Measurements from ENCODE around the gene SHC3. TPM values are rescaled to one million over a fixed set of nuclear protein-coding genes. Genes with fewer than 3 reads are reported as not detected.
A peak's percentile ranks its signal among the peaks of the same experiment; 100 is the strongest.

Gene SHC3
- total and polyA plus RNA-seq, 2 of the 4 experiments (the other 2 are of a cell fraction) = 4.5 to 13.3 TPM

GRCh38 chr9:89144238-89144637 lies 34.4 kb downstream of the SHC3 start:
- no CpG with 5 or more reads among the region's 2 CpGs for WGBS, 2 experiments (ENCODE audit: extremely low coverage in 2 of 2, insufficient read length in 1 of 2)
- POLR2A ChIA-PET (ENCODE audit: unreplicated experiment) = no interaction called here
- peak overlapping the region; percentile 10; the same call in 1 of the 3 replicates for H2BK15ac ChIP-seq (ENCODE audit: low read depth, low read length)

More at GRCh38 chr9:89144238-89144637, 34.4 kb downstream of the SHC3 start:
- no peak overlapping the region for H4K8ac ChIP-seq (ENCODE audit: low read depth in 2 of 2, low read length in 2 of 2)
- ATAC-seq (ENCODE audit: low read depth) = no peak
- dilution Hi-C loops (cut with HindIII; ENCODE audit: low sequenced_read_pairs, unreplicated experiment) = no loop called here
- H2AK9ac ChIP-seq (replicated peaks; ENCODE audit: low read depth, low read length, poor library complexity) = no peak overlapping the region
- no peaks in the 10 kb centered on the region for H3K36me3 ChIP-seq (ENCODE audit: control insufficient read depth, insufficient read depth, low read length)
- H3K4me2 ChIP-seq (ENCODE audit: low read depth, low read length) = no peak overlapping the region
- H3K18ac ChIP-seq (ENCODE audit: low read depth, low read length) = no peak overlapping the region
- H2BK120ac ChIP-seq (ENCODE audit: low read depth, low read length) = no peak overlapping the region
- 0 out of 2 replicates have a peak overlapping the region, but pooled peaks have one; percentile 8 for H4K91ac ChIP-seq (ENCODE audit: insufficient read depth, low read depth, low read length)
- no peaks in the 10 kb centered on the region for H4K20me1 ChIP-seq (ENCODE audit: insufficient read depth, low read length)
- H3K9me1 ChIP-seq (ENCODE audit: insufficient read depth, low read length) = 0 out of 2 replicates have a peak, but pooled peaks cover 3% of the 10 kb centered on the region
- CTCF ChIA-PET = no interaction called here
- H3K27ac ChIP-seq (ENCODE audit: insufficient read depth, low read length) = no peak overlapping the region
- H2BK5ac ChIP-seq (ENCODE audit: low read depth, low read length, poor library complexity, severe bottlenecking) = no peak overlapping the region
- intact Hi-C loops (cut with micrococcal nuclease) = no loop called here
- no peak overlapping the region for H2AFZ ChIP-seq (replicated peaks; ENCODE audit: low read length, poor library complexity)
- TF ChIP-seq CTCF (conservative IDR thresholded peaks at IDR 0.05; ENCODE audit: low read depth, low read length) = no peak
- no peak for TF ChIP-seq BHLHE40 (IDR thresholded peaks at IDR 0.05; ENCODE audit: low read depth, low read length)
- no peak for TF ChIP-seq RAD21 (IDR thresholded peaks at IDR 0.05; ENCODE audit: low read length)
- TF ChIP-seq FOS (IDR thresholded peaks at IDR 0.05; ENCODE audit: low read depth, low read length) = no peak
- TF ChIP-seq MAZ (IDR thresholded peaks at IDR 0.05; ENCODE audit: borderline replicate concordance, low read depth, low read length) = no peak
- no peak for TF ChIP-seq CHD1 (IDR thresholded peaks at IDR 0.05; ENCODE audit: low read depth, low read length)
- no peak for TF ChIP-seq MXI1 (IDR thresholded peaks at IDR 0.05; ENCODE audit: borderline replicate concordance, low read depth, low read length)
- no peak for TF ChIP-seq ELK1 (IDR thresholded peaks at IDR 0.05; ENCODE audit: borderline replicate concordance, low read depth, low read length)
- no peak for TF ChIP-seq NFE2L2 (IDR thresholded peaks at IDR 0.05; ENCODE audit: low read depth, low read length)
- TF ChIP-seq RFX5 (IDR thresholded peaks at IDR 0.05; ENCODE audit: low read depth, low read length) = no peak
- H3K4ac ChIP-seq (ENCODE audit: low read depth, low read length) = no peak overlapping the region
- H3K14ac ChIP-seq (replicated peaks; ENCODE audit: low read depth, low read length) = no peak overlapping the region
- no peak overlapping the region for H3K56ac ChIP-seq (ENCODE audit: extremely low read depth, insufficient read depth, low read length)
- H2AK5ac ChIP-seq (ENCODE audit: low read depth, low read length) = no peak overlapping the region
- in situ Hi-C loops (cut with MboI; ENCODE audit: low sequenced_read_pairs) = no loop called here
- H3K23ac ChIP-seq (ENCODE audit: low read depth, low read length) = no peak overlapping the region
- H3K4me3 ChIP-seq (ENCODE audit: insufficient read depth, low read depth, low read length) = no peak overlapping the region
- H3K9ac ChIP-seq (ENCODE audit: low read depth, low read length) = no peak overlapping the region
- H3K79me1 ChIP-seq (ENCODE audit: low read depth in 1 of 2, low read length in 2 of 2) = peaks cover 22 to 74% of the 10 kb centered on the region in 2 experiments
- no peak overlapping the region for H4K5ac ChIP-seq (ENCODE audit: low read depth, low read length)
- no peak for DNase-seq
- H3K4me1 ChIP-seq (ENCODE audit: control insufficient read depth, insufficient read depth, low read length) = peaks cover 9% of the 10 kb centered on the region
- H2BK20ac ChIP-seq (ENCODE audit: low read depth, low read length) = no peak overlapping the region
- H3K27me3 ChIP-seq (ENCODE audit: control insufficient read depth, insufficient read depth, low read length) = no peaks in the 10 kb centered on the region
- no TSS peak for BruUV-seq (replicated peaks)
- no peaks in the 10 kb centered on the region for H3K9me3 ChIP-seq (ENCODE audit: control insufficient read depth, insufficient read depth, low read length)
